Measurements from ENCODE around the gene C3. TPM values are rescaled to one million over a fixed set of nuclear protein-coding genes. Genes with fewer than 3 reads are reported as not detected.
"Not testable (repeated sequence)": the region's sequence is repeated elsewhere in the genome, so short reads cannot be mapped to it uniquely, and the experiment has no call there.

C3 gene
- total and polyA plus RNA-seq, 8 donors = 67.7 to 3,753 (median 596) TPM

- WGBS, 2 donors = 0% methylated on average over 15 of the region's 15 CpGs
- no peak for DNase-seq
- no peaks in the 10 kb centered on the region for H3K27me3 ChIP-seq
- H3K36me3 ChIP-seq = no peaks in the 10 kb centered on the region
- intact Hi-C loops (cut with DNase I) = no loop called here
- H3K4me3 ChIP-seq = peak overlapping the region; percentile 44 to 69 (median 46)
- H3K4me1 ChIP-seq = peaks cover 0 to 9% (median 8%) of the 10 kb centered on the region in 3 donors
- H3K27ac ChIP-seq = peak overlapping the region; percentile 19 to 85 (median 83)
- H3K9me3 ChIP-seq = no peaks in the 10 kb centered on the region
- TF ChIP-seq CTCF (IDR thresholded peaks at IDR 0.05) = no peak
- FAIRE-seq = no peak
- peak; percentile 26 to 40 (median 34) for ATAC-seq
These were observed 46.6 kb upstream of the C3 start for GRCh38 chr19:6767081-6767356.

DNA sequence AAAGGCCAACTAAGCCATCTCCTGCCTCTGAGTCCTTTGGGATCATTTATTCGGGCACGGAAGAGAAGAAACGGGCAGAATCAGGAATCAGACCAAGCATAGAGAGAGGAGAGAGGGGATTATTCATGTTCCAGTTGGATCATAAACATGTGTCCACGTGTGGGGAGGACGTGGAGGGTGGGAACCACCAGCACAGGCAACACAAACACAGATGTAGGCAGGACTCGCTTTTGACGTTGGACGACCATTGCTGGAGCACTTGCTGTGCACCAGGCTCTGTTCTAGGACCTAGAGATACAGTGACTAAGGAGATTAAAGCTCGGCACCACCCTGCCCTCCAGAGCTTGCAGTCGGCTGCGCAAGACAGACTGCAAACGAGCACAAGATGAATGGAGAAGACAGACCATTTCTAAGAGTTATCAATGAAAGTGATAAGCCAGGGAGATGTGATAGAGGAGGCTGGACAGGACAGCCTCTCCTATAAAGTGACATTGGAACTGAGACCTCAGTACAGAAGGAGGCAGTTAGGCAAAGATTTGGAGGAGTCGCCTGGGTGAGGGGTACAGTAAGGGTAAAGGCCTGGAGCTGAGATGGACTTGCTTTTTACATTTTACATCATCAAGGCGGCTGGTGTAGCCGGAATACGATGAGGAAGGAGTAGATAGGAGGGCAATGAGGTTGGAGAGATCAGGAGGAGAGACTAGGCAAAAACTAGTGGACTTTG lies 46.1 kb upstream of the C3 start:
- H3K4me1 ChIP-seq = peaks cover 0 to 9% (median 8%) of the 10 kb centered on the region in 3 donors
- ATAC-seq = peak in 1 of 4 donors; percentile 1
- H3K4me3 ChIP-seq = peak overlapping the region; percentile 44 to 69 (median 46)
- H3K27ac ChIP-seq = peak overlapping the region; percentile 19 to 85 (median 83)
- H3K36me3 ChIP-seq = no peaks in the 10 kb centered on the region
- WGBS, 2 donors = 7 to 10% methylated on average over 16 of the region's 16 CpGs
- DNase-seq = no peak
- no peak for TF ChIP-seq CTCF (IDR thresholded peaks at IDR 0.05)
- H3K27me3 ChIP-seq = no peaks in the 10 kb centered on the region
- no peak for FAIRE-seq
- intact Hi-C loops (cut with DNase I) = no loop called here
- no peaks in the 10 kb centered on the region for H3K9me3 ChIP-seq

- Histone ChIP-seq H3K4me1 (peaks cover 0 to 9% (median 8%) of the 10 kb centered on the region in 3 donors), H3K36me3 (no peaks in the 10 kb centered on the region), H3K27me3 (no peaks in the 10 kb centered on the region), H3K27ac (peak overlapping the region; percentile 19 to 85 (median 83)), H3K9me3 (no peaks in the 10 kb centered on the region), H3K4me3 (peak overlapping the region; percentile 44 to 69 (median 46))
- TF ChIP-seq CTCF (IDR thresholded peaks at IDR 0.05) = no peak
- WGBS, 2 donors = 4 to 11% methylated on average over 7 to 8 of the region's 8 CpGs
- FAIRE-seq (no peak), DNase-seq (peak; percentile 91 to 98 (median 95)), ATAC-seq (peak; percentile 78 to 85 (median 82))
- intact Hi-C loops (cut with DNase I) = no loop called here
These were observed 45.4 kb upstream of the C3 start for GRCh38 chr19:6765738-6766356.

DNA sequence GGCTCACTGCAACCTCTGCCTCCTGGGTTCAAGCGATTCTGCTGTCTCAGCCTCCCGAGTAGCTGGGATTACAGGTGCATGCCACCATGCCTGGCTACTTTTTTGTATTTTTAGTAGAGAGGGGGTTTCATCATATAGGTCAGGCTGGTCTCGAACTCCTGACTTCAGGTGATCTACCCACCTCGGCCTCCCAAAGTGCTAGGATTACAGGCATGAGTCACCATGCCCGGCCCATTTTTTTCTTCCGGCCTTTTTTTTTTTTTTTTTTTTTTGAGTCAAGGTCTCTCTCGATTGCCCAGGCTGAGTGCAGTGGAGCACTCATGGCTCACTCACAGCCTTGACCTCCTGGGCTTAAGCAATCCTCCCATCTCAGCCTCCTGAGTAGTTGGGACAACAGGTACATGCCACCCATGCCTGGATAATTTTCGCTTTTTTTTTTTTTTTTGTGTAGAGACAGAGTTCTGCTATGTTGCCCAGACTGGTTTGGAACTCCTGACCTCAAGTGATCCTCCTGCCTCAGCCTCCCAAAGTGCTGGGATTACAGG lies 41.9 kb upstream of the C3 start:
- DNase-seq; H3K9me3 ChIP-seq; H3K4me3 ChIP-seq; ATAC-seq; H3K27ac ChIP-seq; H3K4me1 ChIP-seq; intact Hi-C loops (cut with DNase I); H3K36me3 ChIP-seq; H3K27me3 ChIP-seq; FAIRE-seq: not testable (repeated sequence)
- 75 to 83% methylated on average over 7 to 8 of the region's 8 CpGs for WGBS, 2 donors

GRCh38 chr19:6761053-6761676 lies 40.7 kb upstream of the C3 start:
- no peak for TF ChIP-seq CTCF (IDR thresholded peaks at IDR 0.05)
- ATAC-seq (no peak), FAIRE-seq (no peak), DNase-seq (no peak)
- Histone ChIP-seq H3K27me3 (no peaks in the 10 kb centered on the region), H3K36me3 (peaks cover 0 to 6% (median 4%) of the 10 kb centered on the region in 3 donors), H3K27ac (no peak overlapping the region), H3K4me1 (peaks cover 0 to 9% (median 8%) of the 10 kb centered on the region in 3 donors), H3K9me3 (no peaks in the 10 kb centered on the region), H3K4me3 (no peak overlapping the region)
- intact Hi-C loops (cut with DNase I) = no loop called here
- WGBS, 2 donors = 88 to 98% methylated on average over 4 of the region's 4 CpGs

Measured in pancreas (tissue), 10 donors.